ENCODE data around the gene CACNA1D. TPM values are rescaled to one million over a fixed set of nuclear protein-coding genes. Genes with fewer than 3 reads are reported as not detected.

Gene CACNA1D
- total RNA-seq, 2 donors from 2014 or later = 0.57 TPM; not detected in 1

- Mint-ChIP-seq H3K4me1 (peaks cover 2% of the 10 kb centered on the region), H3K27me3 (peaks cover 29% of the 10 kb centered on the region), H3K36me3 (ENCODE audit: low read depth) (no peaks in the 10 kb centered on the region), H3K4me3 (no peak overlapping the region), H3K27ac (no peak overlapping the region)
- ATAC-seq (no peak), DNase-seq (no peak)
- H3K9me3 ChIP-seq (ENCODE audit: control insufficient read depth, low read length, poor library complexity, severe bottlenecking) = no peaks in the 10 kb centered on the region
These were observed 102.9 kb downstream of the CACNA1D start for GRCh38 chr3:53597136-53597915.

GRCh38 chr3:53599771-53600170, 105.4 kb downstream of the CACNA1D start:
- H3K27me3 Mint-ChIP-seq = peaks cover 11% of the 10 kb centered on the region
- H3K4me3 Mint-ChIP-seq = no peak overlapping the region
- DNase-seq (no peak), ATAC-seq (no peak)
- no peak overlapping the region for H3K27ac Mint-ChIP-seq
- H3K36me3 Mint-ChIP-seq (ENCODE audit: low read depth) = no peaks in the 10 kb centered on the region
- H3K4me1 Mint-ChIP-seq = peaks cover 2% of the 10 kb centered on the region
- H3K9me3 ChIP-seq (ENCODE audit: control insufficient read depth, low read length, poor library complexity, severe bottlenecking) = no peaks in the 10 kb centered on the region

- H3K4me1 Mint-ChIP-seq = no peaks in the 10 kb centered on the region
- DNase-seq = no peak
- H3K36me3 Mint-ChIP-seq (ENCODE audit: low read depth) = no peaks in the 10 kb centered on the region
These were observed 108.5 kb downstream of the CACNA1D start for GRCh38 chr3:53602866-53603265.

GRCh38 chr3:53604232-53604631, 109.8 kb downstream of the CACNA1D start:
- H3K27me3 Mint-ChIP-seq = peaks cover 6% of the 10 kb centered on the region
- no peak for ATAC-seq
- H3K4me3 Mint-ChIP-seq = no peak overlapping the region
- H3K27ac Mint-ChIP-seq = no peak overlapping the region
- H3K9me3 ChIP-seq (ENCODE audit: control insufficient read depth, low read length, poor library complexity, severe bottlenecking) = no peaks in the 10 kb centered on the region
- no peaks in the 10 kb centered on the region for H3K36me3 Mint-ChIP-seq (ENCODE audit: low read depth)
- no peak for DNase-seq
- no peaks in the 10 kb centered on the region for H3K4me1 Mint-ChIP-seq

More at GRCh38 chr3:53602866-53603265, 108.5 kb downstream of the CACNA1D start:
- ATAC-seq = no peak
- no peaks in the 10 kb centered on the region for H3K9me3 ChIP-seq (ENCODE audit: control insufficient read depth, low read length, poor library complexity, severe bottlenecking)
- Mint-ChIP-seq H3K27ac (no peak overlapping the region), H3K4me3 (no peak overlapping the region), H3K27me3 (peaks cover 6% of the 10 kb centered on the region)

GRCh38 chr3:53606793-53607192, 112.4 kb downstream of the CACNA1D start:
- no peak for ATAC-seq
- H3K27ac Mint-ChIP-seq = no peak overlapping the region
- H3K4me3 Mint-ChIP-seq = no peak overlapping the region
- H3K9me3 ChIP-seq (ENCODE audit: control insufficient read depth, low read length, poor library complexity, severe bottlenecking) = no peaks in the 10 kb centered on the region
- H3K27me3 Mint-ChIP-seq = peaks cover 17% of the 10 kb centered on the region
- H3K4me1 Mint-ChIP-seq = no peaks in the 10 kb centered on the region
- DNase-seq = no peak
- H3K36me3 Mint-ChIP-seq (ENCODE audit: low read depth) = no peaks in the 10 kb centered on the region

GRCh38 chr3:53612508-53612907, 118.1 kb downstream of the CACNA1D start:
- Mint-ChIP-seq H3K27me3 (peaks cover 58% of the 10 kb centered on the region), H3K36me3 (ENCODE audit: low read depth) (no peaks in the 10 kb centered on the region), H3K27ac (no peak overlapping the region), H3K4me3 (no peak overlapping the region), H3K4me1 (peaks cover 3% of the 10 kb centered on the region)
- no peaks in the 10 kb centered on the region for H3K9me3 ChIP-seq (ENCODE audit: control insufficient read depth, low read length, poor library complexity, severe bottlenecking)
- DNase-seq = no peak
- no peak for ATAC-seq

- DNase-seq = no peak
- Mint-ChIP-seq H3K36me3 (ENCODE audit: low read depth) (no peaks in the 10 kb centered on the region), H3K27ac (no peak overlapping the region), H3K27me3 (peaks cover 60% of the 10 kb centered on the region), H3K4me1 (peaks cover 3% of the 10 kb centered on the region), H3K4me3 (no peak overlapping the region)
- ATAC-seq = no peak
- no peaks in the 10 kb centered on the region for H3K9me3 ChIP-seq (ENCODE audit: control insufficient read depth, low read length, poor library complexity, severe bottlenecking)
These were observed 118.7 kb downstream of the CACNA1D start for GRCh38 chr3:53613125-53613524.

GRCh38 chr3:53614307-53614706, 119.9 kb downstream of the CACNA1D start:
- no peaks in the 10 kb centered on the region for H3K9me3 ChIP-seq (ENCODE audit: control insufficient read depth, low read length, poor library complexity, severe bottlenecking)
- ATAC-seq = no peak
- Mint-ChIP-seq H3K4me3 (no peak overlapping the region), H3K27me3 (peaks cover 70% of the 10 kb centered on the region), H3K4me1 (peaks cover 3% of the 10 kb centered on the region), H3K36me3 (ENCODE audit: low read depth) (no peaks in the 10 kb centered on the region), H3K27ac (no peak overlapping the region)
- DNase-seq = no peak

GRCh38 chr3:53616321-53616720, 121.9 kb downstream of the CACNA1D start:
- no peak for ATAC-seq
- H3K27me3 Mint-ChIP-seq = peaks cover 77% of the 10 kb centered on the region
- H3K4me1 Mint-ChIP-seq = peaks cover 3% of the 10 kb centered on the region

GRCh38 chr3:53616971-53617892, 122.8 kb downstream of the CACNA1D start:
- peaks cover 3% of the 10 kb centered on the region for H3K4me1 Mint-ChIP-seq

More at GRCh38 chr3:53616321-53616720, 121.9 kb downstream of the CACNA1D start:
- Mint-ChIP-seq H3K4me3 (no peak overlapping the region), H3K27ac (no peak overlapping the region), H3K36me3 (ENCODE audit: low read depth) (no peaks in the 10 kb centered on the region)
- no peak for DNase-seq
- no peaks in the 10 kb centered on the region for H3K9me3 ChIP-seq (ENCODE audit: control insufficient read depth, low read length, poor library complexity, severe bottlenecking)

GRCh38 chr3:53617893-53618523, 123.6 kb downstream of the CACNA1D start:
- Mint-ChIP-seq H3K27me3 (peaks cover 76% of the 10 kb centered on the region), H3K4me3 (no peak overlapping the region)
- no peak for ATAC-seq

More at GRCh38 chr3:53616971-53617892, 122.8 kb downstream of the CACNA1D start:
- no peak overlapping the region for H3K4me3 Mint-ChIP-seq
- no peak overlapping the region for H3K27ac Mint-ChIP-seq
- H3K36me3 Mint-ChIP-seq (ENCODE audit: low read depth) = no peaks in the 10 kb centered on the region
- peaks cover 77% of the 10 kb centered on the region for H3K27me3 Mint-ChIP-seq
- ATAC-seq (no peak), DNase-seq (no peak)
- H3K9me3 ChIP-seq (ENCODE audit: control insufficient read depth, low read length, poor library complexity, severe bottlenecking) = no peaks in the 10 kb centered on the region

GRCh38 chr3:53618524-53618906, 124.1 kb downstream of the CACNA1D start:
- no peak overlapping the region for H3K27ac Mint-ChIP-seq
- ATAC-seq (no peak), DNase-seq (no peak)
- no peaks in the 10 kb centered on the region for H3K9me3 ChIP-seq (ENCODE audit: control insufficient read depth, low read length, poor library complexity, severe bottlenecking)
- H3K4me3 Mint-ChIP-seq = no peak overlapping the region
- no peaks in the 10 kb centered on the region for H3K36me3 Mint-ChIP-seq (ENCODE audit: low read depth)
- no peaks in the 10 kb centered on the region for H3K4me1 Mint-ChIP-seq
- H3K27me3 Mint-ChIP-seq = peaks cover 76% of the 10 kb centered on the region

More at GRCh38 chr3:53617893-53618523, 123.6 kb downstream of the CACNA1D start:
- Mint-ChIP-seq H3K27ac (no peak overlapping the region), H3K36me3 (ENCODE audit: low read depth) (no peaks in the 10 kb centered on the region), H3K4me1 (peaks cover 3% of the 10 kb centered on the region)
- H3K9me3 ChIP-seq (ENCODE audit: control insufficient read depth, low read length, poor library complexity, severe bottlenecking) = no peaks in the 10 kb centered on the region
- no peak for DNase-seq

- Mint-ChIP-seq H3K27ac (no peak overlapping the region), H3K27me3 (peaks cover 77% of the 10 kb centered on the region), H3K4me3 (no peak overlapping the region), H3K4me1 (no peaks in the 10 kb centered on the region), H3K36me3 (ENCODE audit: low read depth) (no peaks in the 10 kb centered on the region)
- H3K9me3 ChIP-seq (ENCODE audit: control insufficient read depth, low read length, poor library complexity, severe bottlenecking) = no peaks in the 10 kb centered on the region
- ATAC-seq (no peak), DNase-seq (no peak)
These were observed 124.5 kb downstream of the CACNA1D start for GRCh38 chr3:53618936-53619335.
